Activated naive CD4-positive, alpha-beta T cell treated with anti-CD3 and anti-CD28 coated beads, Interleukin-2, amount 10 ng/mL, durations not matched to agents 7 days and 5 days (primary cell): ENCODE data around the gene FBXO41.

Experiments
- CTCF ChIA-PET: fragments of 350-600 bp; sonication (Branson Sonifier 250); formaldehyde crosslinking; loops from one replicate; lab custom pipeline; 2021; ENCODE audit warnings: antibody characterized with exemption; lab: Charles Lee
- DNase-seq: peaks from one replicate; pipeline ENCODE4 v3.0.0-alpha.2; 2020
- H3K27ac Mint-ChIP-seq: one replicate; pipeline ENCODE4 v1.8.0; 2021; ENCODE audit warnings: mild to moderate bottlenecking, moderate library complexity, mixed read lengths
- H3K27me3 Mint-ChIP-seq: one replicate; pipeline ENCODE4 v1.8.0; 2021; ENCODE audit warnings: mild to moderate bottlenecking, mixed read lengths
- H3K36me3 Mint-ChIP-seq: one replicate; pipeline ENCODE4 v1.8.0; 2021; ENCODE audit warnings: mixed read lengths
- H3K4me1 Mint-ChIP-seq: one replicate; pipeline ENCODE4 v1.8.0; 2021; ENCODE audit warnings: mixed read lengths
- H3K4me3 Mint-ChIP-seq: one replicate; pipeline ENCODE4 v1.8.0; 2021; ENCODE audit warnings: mild to moderate bottlenecking, moderate library complexity, mixed read lengths
- H3K9me3 Mint-ChIP-seq: one replicate; pipeline ENCODE4 v1.8.0; 2021; ENCODE audit warnings: mixed read lengths

FBXO41 gene

GRCh38 chr2:73292906-73293533 lies 8.7 kb upstream of the FBXO41 start:
- DNase-seq: peak; percentile 23
- peaks cover 11% of the 10 kb centered on the region for H3K4me1 Mint-ChIP-seq
- H3K36me3 Mint-ChIP-seq: no peaks in the 10 kb centered on the region
- H3K4me3 Mint-ChIP-seq: peak overlapping the region; percentile 70
- CTCF ChIA-PET: interaction anchor here (0.9 to 1.0 kb wide), 2 partner anchors 20 to 24 kb away, joined by 3 read pairs; no protein-coding TSS in a partner anchor
- H3K27me3 Mint-ChIP-seq: peaks cover 86% of the 10 kb centered on the region
- H3K9me3 Mint-ChIP-seq: no peaks in the 10 kb centered on the region
- H3K27ac Mint-ChIP-seq: peak overlapping the region; percentile 24

- H3K4me1 Mint-ChIP-seq: peaks cover 11% of the 10 kb centered on the region
- no peaks in the 10 kb centered on the region for H3K36me3 Mint-ChIP-seq
- H3K27ac Mint-ChIP-seq: no peak overlapping the region
- H3K9me3 Mint-ChIP-seq: no peaks in the 10 kb centered on the region
- no peak for DNase-seq
- no peak overlapping the region for H3K4me3 Mint-ChIP-seq
- peaks cover 82% of the 10 kb centered on the region for H3K27me3 Mint-ChIP-seq
- CTCF ChIA-PET: interaction anchor here (0.9 to 1.6 kb wide), 3 partner anchors 21 to 79 kb away, joined by 3 to 7 read pairs (median 3); partner anchors contain the start of gene SMYD5
Measured at GRCh38 chr2:73292316-73292905, 8.1 kb upstream of the FBXO41 start.

GRCh38 chr2:73291461-73292315 lies 7.4 kb upstream of the FBXO41 start:
- Mint-ChIP-seq H3K4me1 (peaks cover 11% of the 10 kb centered on the region), H3K4me3 (peak overlapping the region; percentile 61), H3K27ac (no peak overlapping the region), H3K36me3 (no peaks in the 10 kb centered on the region), H3K9me3 (no peaks in the 10 kb centered on the region), H3K27me3 (peaks cover 76% of the 10 kb centered on the region)
- no peak for DNase-seq
- CTCF ChIA-PET: interaction anchor here (0.7 to 1.9 kb wide), 5 partner anchors 11 to 408 kb away, joined by 3 to 13 read pairs (median 7); partner anchors contain the start of gene SMYD5

- CTCF ChIA-PET: interaction anchor here (0.6 to 2.9 kb wide), 10 partner anchors 11 to 408 kb away, joined by 3 to 16 read pairs (median 4); partner anchors contain the start of genes PRADC1 and SMYD5
- Mint-ChIP-seq H3K4me3 (peak overlapping the region; percentile 61), H3K36me3 (no peaks in the 10 kb centered on the region), H3K9me3 (no peaks in the 10 kb centered on the region), H3K27me3 (peaks cover 76% of the 10 kb centered on the region), H3K27ac (no peak overlapping the region), H3K4me1 (peaks cover 11% of the 10 kb centered on the region)
- peak; percentile 78 for DNase-seq
Measured at GRCh38 chr2:73291093-73291460, 6.8 kb upstream of the FBXO41 start.

- no peaks in the 10 kb centered on the region for H3K36me3 Mint-ChIP-seq
- H3K4me1 Mint-ChIP-seq: peaks cover 20% of the 10 kb centered on the region
- H3K9me3 Mint-ChIP-seq: no peaks in the 10 kb centered on the region
- no peak overlapping the region for H3K27ac Mint-ChIP-seq
- CTCF ChIA-PET: interaction anchor here (0.6 to 3.0 kb wide), 21 partner anchors 8 to 1937 kb away, joined by 3 to 18 read pairs (median 3); partner anchors contain the start of genes ALMS1, CCT7, PRADC1 and SMYD5
- peaks cover 68% of the 10 kb centered on the region for H3K27me3 Mint-ChIP-seq
- no peak overlapping the region for H3K4me3 Mint-ChIP-seq
- DNase-seq: peak; percentile 72
Measured at GRCh38 chr2:73290049-73290839, 6.0 kb upstream of the FBXO41 start.

- Mint-ChIP-seq H3K4me1 (peaks cover 26% of the 10 kb centered on the region), H3K27ac (no peak overlapping the region), H3K27me3 (peaks cover 66% of the 10 kb centered on the region), H3K9me3 (no peaks in the 10 kb centered on the region), H3K4me3 (no peak overlapping the region), H3K36me3 (no peaks in the 10 kb centered on the region)
- CTCF ChIA-PET: interaction anchor here (0.7 to 3.0 kb wide), 8 partner anchors 9 to 112 kb away, joined by 3 to 18 read pairs (median 4); partner anchors contain the start of gene SMYD5
- no peak for DNase-seq
Measured at GRCh38 chr2:73289304-73289703, 5.0 kb upstream of the FBXO41 start.

GRCh38 chr2:73286134-73286655 lies 1.9 kb upstream of the FBXO41 start:
- Mint-ChIP-seq H3K4me3 (peak overlapping the region; percentile 55), H3K9me3 (no peaks in the 10 kb centered on the region), H3K36me3 (no peaks in the 10 kb centered on the region), H3K4me1 (peaks cover 30% of the 10 kb centered on the region), H3K27me3 (peaks cover 39% of the 10 kb centered on the region), H3K27ac (no peak overlapping the region)
- no peak for DNase-seq
- CTCF ChIA-PET: no interaction called here

- DNase-seq: no peak
- H3K27me3 Mint-ChIP-seq: peaks cover 29% of the 10 kb centered on the region
- CTCF ChIA-PET: no interaction called here
- H3K9me3 Mint-ChIP-seq: no peaks in the 10 kb centered on the region
- H3K4me1 Mint-ChIP-seq: peaks cover 24% of the 10 kb centered on the region
- peaks cover 3% of the 10 kb centered on the region for H3K36me3 Mint-ChIP-seq
- H3K27ac Mint-ChIP-seq: no peak overlapping the region
- H3K4me3 Mint-ChIP-seq: peak overlapping the region; percentile 55
Measured at GRCh38 chr2:73285159-73285739, 971 bp upstream of the FBXO41 start.

GRCh38 chr2:73283545-73284295 lies 558 bp downstream of the FBXO41 start:
- no peaks in the 10 kb centered on the region for H3K9me3 Mint-ChIP-seq
- peak overlapping the region; percentile 85 for H3K4me3 Mint-ChIP-seq
- H3K27ac Mint-ChIP-seq: no peak overlapping the region
- H3K27me3 Mint-ChIP-seq: peaks cover 14% of the 10 kb centered on the region
- H3K36me3 Mint-ChIP-seq: peaks cover 6% of the 10 kb centered on the region
- H3K4me1 Mint-ChIP-seq: peaks cover 24% of the 10 kb centered on the region
- CTCF ChIA-PET: no interaction called here
- DNase-seq: peak; percentile 46

GRCh38 chr2:73282924-73283544 lies 1.2 kb downstream of the FBXO41 start:
- peak overlapping the region; percentile 85 for H3K4me3 Mint-ChIP-seq
- CTCF ChIA-PET: no interaction called here
- no peak for DNase-seq
- peaks cover 24% of the 10 kb centered on the region for H3K4me1 Mint-ChIP-seq
- H3K27me3 Mint-ChIP-seq: peaks cover 14% of the 10 kb centered on the region
- peak overlapping the region; percentile 50 for H3K27ac Mint-ChIP-seq
- H3K9me3 Mint-ChIP-seq: no peaks in the 10 kb centered on the region
- peaks cover 8% of the 10 kb centered on the region for H3K36me3 Mint-ChIP-seq

- H3K27ac Mint-ChIP-seq: no peak overlapping the region
- CTCF ChIA-PET: interaction anchor here (1.1 to 2.4 kb wide), 2 partner anchors 9 kb away, joined by 3 to 13 read pairs; no protein-coding TSS in a partner anchor
- H3K4me3 Mint-ChIP-seq: no peak overlapping the region
- H3K27me3 Mint-ChIP-seq: peaks cover 8% of the 10 kb centered on the region
- peaks cover 24% of the 10 kb centered on the region for H3K4me1 Mint-ChIP-seq
- no peaks in the 10 kb centered on the region for H3K9me3 Mint-ChIP-seq
- peaks cover 8% of the 10 kb centered on the region for H3K36me3 Mint-ChIP-seq
- no peak for DNase-seq
Measured at GRCh38 chr2:73281244-73281643, 3.0 kb downstream of the FBXO41 start.

GRCh38 chr2:73279852-73280251 lies 4.4 kb downstream of the FBXO41 start:
- Mint-ChIP-seq H3K4me3 (no peak overlapping the region), H3K36me3 (peaks cover 10% of the 10 kb centered on the region), H3K9me3 (no peaks in the 10 kb centered on the region), H3K4me1 (peaks cover 12% of the 10 kb centered on the region), H3K27ac (no peak overlapping the region), H3K27me3 (peaks cover 2% of the 10 kb centered on the region)
- CTCF ChIA-PET: interaction anchor here (2.4 kb wide), 1 partner anchor 11 kb away, joined by 13 read pairs; no protein-coding TSS in a partner anchor
- no peak for DNase-seq
